DOHH2 (cell line): Measurements from ENCODE around the gene GNRH2.

Experiments
- H3F3A ChIP-seq: fragments of 200-600 bp; sonication (generic), shearing (Covaris generic); 2 replicates; pipeline ENCODE4 v1.6.0; 2016; ENCODE audit warnings: antibody characterized with exemption, mild to moderate bottlenecking; ENCODE audit not compliant: control insufficient read depth, insufficient read depth
- H3K27ac ChIP-seq: fragments of 200-600 bp; sonication (generic); 2 replicates; pipeline ENCODE4 v1.5.1; 2014; ENCODE audit warnings: low read depth, mild to moderate bottlenecking, low read length, moderate library complexity
- H3K27me3 ChIP-seq: fragments of 200-600 bp; sonication (generic); 2 replicates; pipeline ENCODE4 v1.6.1; 2014; ENCODE audit warnings: mild to moderate bottlenecking, low read length, mixed read lengths; ENCODE audit not compliant: control insufficient read depth
- H3K36me3 ChIP-seq: fragments of 200-600 bp; sonication (generic); 2 replicates; pipeline ENCODE4 v1.6.1; 2014; ENCODE audit warnings: mild to moderate bottlenecking, low read length, moderate library complexity, mixed read lengths; ENCODE audit not compliant: control insufficient read depth
- H3K4me1 ChIP-seq: fragments of 200-600 bp; sonication (generic); 2 replicates; pipeline ENCODE4 v1.6.1; 2014; ENCODE audit warnings: mild to moderate bottlenecking, low read length, mixed read lengths; ENCODE audit not compliant: control insufficient read depth
- H3K4me2 ChIP-seq: fragments of 200-600 bp; sonication (generic); 2 replicates; pipeline ENCODE4 v1.6.0; 2014; ENCODE audit warnings: mild to moderate bottlenecking, low read length, moderate library complexity
- H3K4me3 ChIP-seq: fragments of 200-600 bp; sonication (generic); 2 replicates; pipeline ENCODE4 v1.5.1; 2014; ENCODE audit warnings: mild to moderate bottlenecking, low read length, mixed read lengths
- H3K79me2 ChIP-seq: fragments of 200-600 bp; sonication (generic); 2 replicates; pipeline ENCODE4 v1.6.1; 2014; ENCODE audit warnings: mild to moderate bottlenecking, low read length, mixed read lengths; ENCODE audit not compliant: control insufficient read depth
- H3K9me2 ChIP-seq: fragments of 200-600 bp; sonication (generic); replicated peaks from 2 replicates; pipeline ENCODE4 v1.6.1; 2014; ENCODE audit warnings: mild to moderate bottlenecking, low read length, mixed read lengths; ENCODE audit not compliant: control insufficient read depth
- H3K9me3 ChIP-seq: fragments of 200-600 bp; sonication (generic); 2 replicates; pipeline ENCODE4 v1.6.1; 2014; ENCODE audit warnings: antibody characterized with exemption, low read length, mixed read lengths; ENCODE audit not compliant: control insufficient read depth, insufficient read depth
- H4K20me1 ChIP-seq: fragments of 200-600 bp; sonication (generic); 2 replicates; pipeline ENCODE4 v1.6.0; 2014; ENCODE audit warnings: low read depth, mild to moderate bottlenecking, antibody characterized with exemption, low read length, moderate library complexity; ENCODE audit not compliant: control insufficient read depth, insufficient read depth
- EZH2phosphoT487 ChIP-seq: fragments of 200-600 bp; sonication (generic); IDR thresholded peaks from 2 replicates; pipeline ENCODE4 v1.6.1; 2017; ENCODE audit warnings: borderline replicate concordance, mild to moderate bottlenecking, antibody characterized with exemption, low read length, moderate library complexity, mixed read lengths
- TF ChIP-seq, protein P1 (sequence below): fragments of 200-600 bp; sonication (generic); IDR thresholded peaks from one replicate; pipeline ENCODE4 v1.5.1; 2014; ENCODE audit warnings: antibody characterized with exemption, mild to moderate bottlenecking, low read depth, low read length; ENCODE audit not compliant: poor library complexity, severe bottlenecking

The GNRH2 gene

GRCh38 chr20:3000852-3001523, 42.4 kb upstream of the GNRH2 start:
- H3K27ac ChIP-seq: no peak overlapping the region
- H3K79me2 ChIP-seq: no peaks in the 10 kb centered on the region
- no peaks in the 10 kb centered on the region for H3K9me2 ChIP-seq
- TF ChIP-seq, protein P1, sequence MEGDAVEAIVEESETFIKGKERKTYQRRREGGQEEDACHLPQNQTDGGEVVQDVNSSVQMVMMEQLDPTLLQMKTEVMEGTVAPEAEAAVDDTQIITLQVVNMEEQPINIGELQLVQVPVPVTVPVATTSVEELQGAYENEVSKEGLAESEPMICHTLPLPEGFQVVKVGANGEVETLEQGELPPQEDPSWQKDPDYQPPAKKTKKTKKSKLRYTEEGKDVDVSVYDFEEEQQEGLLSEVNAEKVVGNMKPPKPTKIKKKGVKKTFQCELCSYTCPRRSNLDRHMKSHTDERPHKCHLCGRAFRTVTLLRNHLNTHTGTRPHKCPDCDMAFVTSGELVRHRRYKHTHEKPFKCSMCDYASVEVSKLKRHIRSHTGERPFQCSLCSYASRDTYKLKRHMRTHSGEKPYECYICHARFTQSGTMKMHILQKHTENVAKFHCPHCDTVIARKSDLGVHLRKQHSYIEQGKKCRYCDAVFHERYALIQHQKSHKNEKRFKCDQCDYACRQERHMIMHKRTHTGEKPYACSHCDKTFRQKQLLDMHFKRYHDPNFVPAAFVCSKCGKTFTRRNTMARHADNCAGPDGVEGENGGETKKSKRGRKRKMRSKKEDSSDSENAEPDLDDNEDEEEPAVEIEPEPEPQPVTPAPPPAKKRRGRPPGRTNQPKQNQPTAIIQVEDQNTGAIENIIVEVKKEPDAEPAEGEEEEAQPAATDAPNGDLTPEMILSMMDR: peak; percentile 59
- no peak for TF ChIP-seq EZH2phosphoT487
- no peaks in the 10 kb centered on the region for H4K20me1 ChIP-seq
- H3K27me3 ChIP-seq: no peaks in the 10 kb centered on the region
- no peaks in the 10 kb centered on the region for H3K4me1 ChIP-seq
- H3K4me3 ChIP-seq: no peak overlapping the region
- peaks cover 9% of the 10 kb centered on the region for H3K36me3 ChIP-seq
- no peak overlapping the region for H3K4me2 ChIP-seq
- H3K9me3 ChIP-seq: no peaks in the 10 kb centered on the region
- no peaks in the 10 kb centered on the region; the same call in 1 of the 2 replicates for H3F3A ChIP-seq

DNA sequence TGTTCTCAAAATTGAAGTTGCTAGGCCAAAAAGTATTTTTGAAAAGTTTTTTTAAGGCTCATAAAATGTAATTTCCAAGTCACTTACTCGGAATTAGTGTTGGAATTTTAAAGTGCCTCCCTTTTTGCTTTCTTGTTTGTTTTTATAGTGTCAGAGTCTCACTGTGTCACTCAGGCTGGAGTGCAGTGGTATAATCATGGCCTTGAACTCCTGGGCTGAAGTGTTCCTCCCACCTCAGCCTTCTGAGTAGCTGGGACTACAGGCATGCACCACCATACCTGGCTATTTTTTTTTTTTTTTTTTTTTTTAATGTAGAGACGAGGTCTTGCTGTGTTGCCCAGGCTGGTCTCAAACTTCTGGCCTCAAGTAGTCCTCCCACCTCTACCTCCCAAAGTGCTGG, 40.0 kb upstream of the GNRH2 start:
- Histone ChIP-seq H3K36me3 (peaks cover 22% of the 10 kb centered on the region), H3K9me2 (no peaks in the 10 kb centered on the region), H3K4me1 (no peaks in the 10 kb centered on the region), H3K27ac (no peak overlapping the region), H3K4me2 (no peak overlapping the region), H3K27me3 (no peaks in the 10 kb centered on the region), H3K79me2 (no peaks in the 10 kb centered on the region), H4K20me1 (no peaks in the 10 kb centered on the region), H3F3A (no peaks in the 10 kb centered on the region; the same call in 1 of the 2 replicates), H3K4me3 (no peak overlapping the region), H3K9me3 (no peaks in the 10 kb centered on the region)
- TF ChIP-seq, protein P1: no peak
- TF ChIP-seq EZH2phosphoT487: no peak

GRCh38 chr20:3010985-3011723, 32.3 kb upstream of the GNRH2 start:
- Histone ChIP-seq H3K4me2 (no peak overlapping the region), H3K4me1 (no peaks in the 10 kb centered on the region), H3K27ac (no peak overlapping the region), H4K20me1 (no peaks in the 10 kb centered on the region), H3K9me2 (no peaks in the 10 kb centered on the region), H3K9me3 (no peaks in the 10 kb centered on the region), H3K79me2 (no peaks in the 10 kb centered on the region), H3K27me3 (no peaks in the 10 kb centered on the region), H3F3A (no peaks in the 10 kb centered on the region), H3K36me3 (peaks cover 14% of the 10 kb centered on the region), H3K4me3 (no peak overlapping the region)
- no peak for TF ChIP-seq EZH2phosphoT487
- TF ChIP-seq, protein P1: no peak
